NCI-H82 treated with DMSO at 0.1 percent for 48 hours (cell line): Measurements from ENCODE around the gene RALGPS1.

Experiments used
- DNase-seq: peaks from one replicate; lab custom pipeline; 2025; ENCODE audit not compliant: unreplicated experiment; lab: John Stamatoyannopoulos, UW

RALGPS1 gene

DNA sequence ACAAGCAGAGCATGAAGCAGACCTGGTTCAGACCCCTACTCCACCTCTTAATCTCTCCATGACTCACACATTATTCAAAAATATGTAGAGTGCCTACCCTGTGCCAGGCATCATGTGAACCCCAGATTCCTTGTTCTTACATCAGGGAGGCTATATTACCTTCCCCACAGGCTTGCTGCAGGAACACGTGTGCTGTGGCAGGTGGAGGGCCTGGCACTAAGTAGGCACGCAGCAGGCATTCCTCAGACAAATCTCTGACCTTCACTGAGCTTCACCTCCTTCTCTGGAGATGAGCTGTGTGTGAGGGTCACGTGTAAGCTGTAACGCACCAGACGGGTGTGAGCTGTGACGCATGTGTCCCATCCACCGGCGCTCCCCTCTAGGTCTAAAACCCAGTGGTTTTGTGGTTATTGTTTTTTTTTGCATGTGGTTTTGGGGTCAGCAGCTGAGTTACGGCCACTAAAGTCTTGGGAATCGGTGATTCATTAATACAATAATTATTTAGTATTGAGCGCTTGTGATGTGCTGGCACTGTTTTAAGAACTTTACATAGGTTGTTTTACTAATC lies 177.5 kb downstream of the RALGPS1 start:
- no peak for DNase-seq

DNA sequence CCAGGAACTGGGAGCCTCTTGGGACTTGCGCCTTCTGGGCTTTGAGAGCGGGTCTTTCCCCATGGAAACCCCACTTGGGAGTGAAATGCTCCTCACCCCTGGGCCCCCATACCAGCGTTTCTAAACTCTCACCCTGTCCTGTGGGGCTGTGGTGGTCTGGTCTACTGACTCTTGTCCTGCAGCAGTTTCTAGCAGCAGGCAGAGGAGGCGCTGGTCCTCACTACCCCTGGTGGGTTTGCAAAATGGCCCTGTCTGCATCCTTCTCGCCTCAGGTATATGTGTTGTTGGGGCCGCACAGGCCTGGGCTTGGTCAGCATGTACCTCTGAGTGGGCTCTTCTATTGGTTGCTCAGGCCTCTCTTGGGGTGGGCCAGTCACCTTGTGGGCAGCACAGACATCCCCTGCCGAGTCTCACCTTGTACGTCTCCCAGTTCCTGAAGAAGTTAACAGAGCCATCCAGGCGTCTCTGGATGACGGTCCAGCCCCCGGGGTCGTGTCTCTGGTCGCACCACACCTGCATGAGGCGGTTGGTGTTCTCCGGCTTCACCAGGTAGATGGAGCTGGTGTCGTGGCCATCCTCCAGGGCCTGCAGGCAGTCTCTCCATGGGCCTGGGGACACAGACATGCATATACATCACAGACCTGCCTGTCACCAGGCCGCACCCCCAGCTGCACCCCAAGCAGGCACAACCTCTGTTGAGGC lies 178.9 kb downstream of the RALGPS1 start:
- DNase-seq: no peak

DNA sequence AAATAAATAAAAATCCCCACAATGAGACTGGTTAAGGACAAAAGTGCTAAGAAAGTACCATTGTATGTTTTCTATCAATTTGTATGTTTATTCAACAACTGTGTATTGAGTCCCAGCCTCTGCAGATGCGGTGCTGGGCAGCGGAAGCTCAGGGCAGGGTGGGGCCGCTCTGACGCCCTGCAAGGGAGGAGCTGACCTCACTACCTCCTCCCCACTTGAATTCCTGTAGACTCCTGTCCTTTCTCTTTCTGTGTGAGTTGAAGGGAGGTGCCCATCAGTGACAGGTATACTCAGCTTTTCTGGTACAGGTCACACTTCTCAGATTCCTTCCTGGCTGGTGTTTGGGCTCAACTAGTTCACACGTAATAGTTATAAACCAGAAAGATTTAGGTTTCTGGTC lies 180.8 kb downstream of the RALGPS1 start:
- DNase-seq: no peak

DNA sequence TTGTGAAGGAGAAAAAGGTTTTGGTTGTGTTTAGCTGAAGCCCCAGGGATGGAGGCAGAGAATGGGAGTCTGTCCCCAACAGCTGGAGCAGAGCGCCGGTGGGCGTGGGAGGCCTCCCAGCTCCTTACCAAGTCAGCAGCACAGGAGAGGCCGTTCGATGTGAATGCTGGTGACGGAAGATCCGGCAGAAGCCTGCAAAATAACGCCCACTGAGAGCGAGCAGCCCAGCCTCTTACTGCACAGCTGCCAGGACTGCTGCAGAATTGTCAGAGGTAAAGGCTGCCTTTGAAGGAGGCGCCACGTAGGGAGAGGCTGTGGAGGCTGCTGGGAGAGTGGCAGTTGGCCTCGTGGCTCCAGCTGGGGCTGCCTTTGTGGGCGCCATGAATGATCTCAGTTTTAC lies 181.6 kb downstream of the RALGPS1 start:
- no peak for DNase-seq

DNA sequence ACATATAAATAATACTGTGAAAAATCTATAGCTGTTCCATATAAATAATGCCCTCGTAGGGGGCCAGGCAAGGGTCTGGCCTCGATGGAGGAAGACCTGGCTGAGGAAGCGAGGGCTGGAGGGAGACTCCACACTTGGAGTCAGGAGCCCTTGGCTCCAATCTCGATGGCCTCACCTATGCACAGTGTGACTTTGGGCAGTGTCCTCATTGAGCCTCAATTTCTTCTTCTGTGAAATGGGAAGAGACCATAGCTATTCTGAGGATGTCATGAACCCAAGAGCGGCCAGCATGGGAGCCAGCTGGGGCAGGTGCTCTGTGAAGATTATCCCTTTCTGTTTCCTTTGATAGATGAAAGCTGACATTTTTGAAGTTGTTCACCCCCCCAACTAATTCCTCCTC lies 183.1 kb downstream of the RALGPS1 start:
- DNase-seq: no peak

DNA sequence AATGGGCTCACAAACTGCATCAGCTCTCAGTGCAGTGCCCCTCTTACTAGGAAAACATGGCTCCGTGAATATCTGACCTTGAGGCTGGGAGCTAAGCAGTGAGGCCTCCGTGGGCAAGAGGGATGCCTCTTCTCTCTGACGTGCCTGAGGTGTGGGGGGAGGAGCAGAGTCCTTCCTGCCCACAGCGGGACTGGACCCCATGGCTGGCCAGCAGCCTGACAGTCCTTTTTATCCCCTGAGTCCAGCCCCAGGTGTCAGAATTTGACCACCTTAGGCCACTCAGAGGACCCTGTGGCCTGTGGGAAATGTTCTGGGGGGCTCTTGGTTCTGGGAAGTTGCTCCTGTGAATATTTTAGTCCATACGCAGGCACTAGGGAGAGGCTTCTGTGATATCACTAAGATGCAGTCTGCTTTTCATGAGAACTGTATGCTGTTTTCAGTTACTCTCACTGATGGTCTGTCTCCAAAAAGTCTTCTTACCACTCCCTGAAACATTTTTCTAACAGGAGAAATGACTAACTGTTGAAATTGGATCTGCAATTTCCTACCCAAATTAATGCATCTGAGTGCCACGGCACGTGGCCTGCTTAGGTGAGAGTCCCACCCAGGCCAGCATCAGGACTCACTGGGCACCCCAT lies 184.5 kb downstream of the RALGPS1 start:
- no peak for DNase-seq

DNA sequence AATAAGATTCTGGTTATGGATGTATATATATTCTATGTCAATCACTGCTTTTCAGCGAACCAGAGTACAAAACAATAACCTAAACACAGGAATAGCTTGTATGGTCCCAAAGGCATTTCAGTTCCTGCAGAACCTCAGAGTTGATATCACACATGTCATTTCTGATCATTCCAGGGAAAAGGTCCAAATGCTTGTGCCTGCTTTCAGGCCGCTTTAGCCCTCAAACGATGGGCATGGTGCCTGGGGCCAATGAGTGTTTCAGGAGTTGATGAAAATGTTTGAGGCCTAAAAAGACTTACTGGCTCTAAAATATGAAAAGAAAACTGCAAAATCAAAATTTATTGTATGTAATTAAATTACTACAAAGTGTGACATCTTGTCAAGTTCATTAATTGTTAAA lies 185.1 kb downstream of the RALGPS1 start:
- DNase-seq: no peak

DNA sequence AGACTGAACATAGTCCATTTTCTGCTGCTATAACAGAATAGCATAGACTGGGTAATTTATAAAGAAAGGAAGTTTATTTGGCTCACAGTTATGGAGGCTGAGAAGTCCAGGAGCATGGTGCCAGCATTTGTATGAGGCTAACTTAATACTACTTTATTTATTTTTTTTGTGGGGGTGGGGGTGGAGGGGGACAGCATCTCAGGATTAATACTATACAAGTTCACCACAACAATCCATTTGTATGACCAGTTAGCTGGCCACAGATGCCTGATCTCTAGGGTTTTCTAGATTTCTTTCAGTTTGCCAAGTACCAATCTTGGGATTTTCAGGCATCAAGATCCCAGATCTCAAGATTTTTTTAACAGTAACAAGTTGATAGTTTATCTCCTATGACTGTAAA lies 187.6 kb downstream of the RALGPS1 start:
- no peak for DNase-seq

DNA sequence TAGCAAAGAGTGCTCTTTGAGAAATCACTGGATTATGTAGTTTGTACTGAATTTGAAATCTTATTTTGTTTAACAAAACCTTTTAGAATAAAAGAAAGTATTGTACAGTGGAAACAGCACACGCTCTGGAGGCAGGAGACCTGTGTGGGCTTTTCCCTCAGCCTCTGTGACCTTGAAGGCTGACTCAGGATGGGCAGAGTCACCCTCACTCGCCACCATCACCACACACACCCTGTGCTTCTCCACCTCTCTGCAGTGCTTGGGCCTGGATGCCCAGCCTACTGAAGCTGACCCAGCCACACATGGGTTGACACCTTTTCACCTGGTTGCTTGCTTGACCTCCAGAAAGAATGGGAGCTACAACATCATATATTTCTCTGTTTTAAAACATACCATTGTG lies 188.2 kb downstream of the RALGPS1 start:
- DNase-seq: no peak

DNA sequence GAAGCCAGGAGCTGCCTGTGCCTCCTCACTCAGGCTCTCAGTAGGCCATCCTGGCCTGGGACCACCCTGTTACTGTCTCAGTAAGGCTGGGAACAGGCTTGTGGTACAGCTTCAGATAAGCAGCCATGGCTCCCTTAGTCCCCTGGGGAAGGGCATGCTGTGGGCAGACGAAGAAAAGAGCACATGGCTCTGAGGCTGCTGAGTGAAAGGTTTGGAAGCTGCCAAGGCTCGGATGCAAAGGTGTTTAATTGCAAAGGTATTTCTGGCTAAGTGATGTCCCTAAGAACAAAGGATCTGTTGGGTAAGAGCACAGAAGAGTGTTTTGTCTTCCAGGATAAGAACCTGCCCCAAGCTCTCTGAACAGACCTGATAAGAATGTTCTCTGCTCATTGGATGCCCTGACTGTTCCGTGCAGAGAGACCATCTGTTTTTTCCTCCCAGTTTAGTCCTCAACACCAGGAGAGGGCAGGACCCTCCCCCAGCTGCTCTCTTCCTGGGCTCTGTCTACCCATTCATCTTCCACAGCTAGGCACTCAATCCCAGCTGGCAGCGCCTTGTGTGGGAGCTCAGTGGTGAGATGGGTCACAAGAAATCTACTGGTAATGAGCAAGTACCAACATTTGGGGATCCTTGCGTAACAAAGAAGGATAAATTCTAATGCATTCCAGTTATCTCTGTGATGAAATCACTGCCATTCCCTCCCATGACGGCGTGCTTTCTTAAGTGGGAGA lies 190.2 kb downstream of the RALGPS1 start:
- DNase-seq: no peak

DNA sequence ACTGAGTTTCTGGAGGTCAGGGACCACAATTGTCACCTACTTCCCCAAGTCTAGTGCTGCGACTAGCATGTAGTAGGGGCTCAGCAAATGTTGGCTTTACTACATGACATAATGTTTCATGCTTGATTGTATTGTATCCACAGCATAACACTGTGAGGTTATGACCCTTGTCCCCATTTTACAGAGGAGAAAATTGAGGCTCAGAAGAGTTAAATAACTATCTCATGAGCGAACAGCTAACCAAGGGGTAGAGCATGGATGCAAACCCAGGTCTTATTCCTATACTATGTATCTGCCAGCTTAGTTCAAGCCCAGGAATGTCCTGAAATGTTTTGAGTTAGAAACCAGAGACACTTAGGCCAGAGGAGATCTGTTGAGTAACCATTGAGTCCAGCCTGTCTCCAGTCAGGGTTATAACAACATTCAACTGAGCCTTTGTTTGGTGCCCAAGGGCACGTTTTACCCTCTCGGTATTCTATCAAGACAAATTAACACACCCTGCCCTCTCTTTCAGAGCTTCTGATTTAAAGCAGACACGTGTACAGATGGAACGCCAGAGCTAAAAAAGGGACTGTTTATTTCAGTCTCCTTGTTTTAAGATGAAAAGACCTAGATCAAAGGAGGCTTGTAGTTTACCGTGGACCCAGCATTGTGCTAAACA lies 191.4 kb downstream of the RALGPS1 start:
- no peak for DNase-seq

DNA sequence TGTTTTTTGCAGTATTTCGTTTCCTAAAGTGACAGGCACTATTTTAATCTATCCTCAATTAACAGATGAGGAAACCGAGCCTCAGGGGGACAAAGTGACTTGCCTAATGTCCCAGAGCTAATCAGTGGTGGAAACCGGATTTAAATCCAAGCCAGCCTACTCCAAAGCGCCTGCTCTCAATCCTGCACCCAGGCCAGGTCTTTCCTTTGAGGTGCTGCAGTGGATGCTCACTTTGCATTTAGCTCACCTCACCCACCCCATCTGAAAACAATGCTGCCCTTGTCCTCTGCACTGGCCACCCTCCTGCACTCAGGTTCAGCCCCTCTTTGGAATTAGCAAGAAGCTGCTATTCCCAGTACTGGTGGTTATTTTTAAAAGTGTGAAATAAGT lies 191.9 kb downstream of the RALGPS1 start:
- no peak for DNase-seq

DNA sequence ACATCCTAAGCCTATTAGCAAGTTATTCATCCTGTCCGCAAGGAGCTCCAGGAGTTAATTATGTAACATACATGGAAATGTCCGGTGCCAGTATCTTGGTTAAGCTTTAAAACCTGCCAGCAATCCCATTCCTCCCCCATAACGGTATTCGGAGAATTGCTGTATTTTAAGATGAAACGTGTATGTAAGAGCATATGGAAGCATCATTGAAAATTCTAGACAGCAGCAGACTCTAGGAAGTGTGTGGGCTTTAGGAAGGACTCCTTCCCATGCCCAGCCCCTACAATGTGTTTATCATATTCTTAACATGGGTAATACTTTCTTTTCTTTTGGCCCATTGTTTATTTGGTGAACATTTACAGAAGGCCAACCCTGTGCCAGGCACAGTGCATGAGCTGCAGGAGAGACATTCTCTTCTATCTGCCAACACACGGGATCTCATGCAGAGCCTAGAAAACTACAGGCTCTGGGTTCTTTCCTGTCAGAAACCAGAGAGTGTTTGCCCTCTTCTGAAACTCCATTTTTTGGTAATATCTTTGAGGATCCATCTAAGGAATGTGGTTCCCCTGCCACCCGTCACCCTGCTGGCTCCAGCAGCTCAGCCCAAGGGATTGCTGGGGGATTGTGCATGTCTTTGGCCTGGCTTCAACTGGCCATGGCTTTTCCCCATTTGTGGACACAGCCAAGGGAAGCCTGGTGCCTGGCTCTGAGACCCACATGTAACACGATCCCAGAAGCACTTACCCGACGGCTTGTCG lies 192.8 kb downstream of the RALGPS1 start:
- DNase-seq: no peak

DNA sequence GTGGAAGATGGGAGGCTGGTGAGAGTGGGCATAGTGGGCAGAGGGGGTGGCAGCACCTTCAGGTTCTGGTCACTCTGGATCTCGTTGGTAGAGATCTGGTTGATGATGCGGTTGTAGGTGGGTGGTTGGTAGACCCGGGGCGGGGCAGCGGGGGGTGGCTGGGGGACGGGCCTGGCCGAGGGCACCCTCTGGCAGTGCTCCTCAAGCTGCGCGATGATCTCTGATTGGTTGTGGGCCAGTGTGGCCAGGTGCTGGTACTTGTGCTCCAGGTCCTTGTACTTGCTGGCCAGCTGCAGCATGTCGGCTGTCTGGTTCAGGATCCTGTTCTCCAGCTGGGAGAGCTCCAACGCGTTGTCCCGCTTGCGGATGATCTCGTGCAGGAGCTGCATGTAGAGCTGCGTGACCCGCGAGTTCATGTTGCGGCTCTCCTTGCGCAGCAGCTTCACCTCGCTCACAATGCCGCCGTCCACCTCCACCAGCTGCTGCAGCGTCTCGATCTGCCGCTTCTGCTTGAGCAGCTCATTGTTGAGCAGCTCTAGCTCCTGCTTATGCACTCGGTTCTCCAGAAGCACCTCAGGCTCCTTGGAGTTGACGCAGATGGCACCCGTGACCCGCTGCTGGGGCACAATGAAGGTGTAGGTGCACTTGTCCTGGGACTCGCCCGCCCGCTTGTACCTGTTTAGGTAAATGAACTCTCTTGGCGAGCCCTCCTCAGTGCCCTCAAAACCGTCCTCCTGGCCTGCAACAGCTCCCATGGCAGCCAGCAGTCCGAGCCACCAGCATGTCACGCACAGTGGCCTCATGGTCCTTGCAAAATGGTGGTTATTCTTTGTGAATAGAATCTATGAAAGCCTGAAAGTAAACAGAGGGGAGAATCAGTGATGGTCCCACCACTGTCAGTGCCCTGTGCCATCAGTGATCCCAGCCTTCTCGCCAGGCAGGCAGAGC lies 193.6 kb downstream of the RALGPS1 start:
- DNase-seq: no peak

DNA sequence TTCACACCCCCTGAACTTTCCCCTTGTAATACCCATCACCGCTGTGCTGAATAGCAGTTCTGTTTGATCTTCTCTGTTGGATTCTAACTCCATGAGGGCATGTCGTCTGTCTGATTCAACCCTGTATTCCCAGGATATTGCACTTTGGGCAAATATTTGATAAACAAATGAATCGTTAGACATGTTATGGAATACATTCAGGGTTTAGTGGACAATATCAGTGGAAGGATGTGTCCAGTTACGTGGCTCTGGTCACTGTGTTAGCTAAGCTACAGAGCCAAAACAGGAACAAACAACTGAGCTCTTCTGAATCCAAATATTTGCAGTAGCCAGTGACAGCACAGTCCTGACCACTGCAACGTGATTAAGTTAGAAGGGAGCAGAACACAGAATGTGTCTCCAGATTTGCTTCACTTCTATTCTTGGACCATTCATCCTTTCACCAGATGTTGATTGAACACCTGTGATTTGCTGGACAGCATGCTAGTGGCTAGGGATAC lies 194.7 kb downstream of the RALGPS1 start:
- no peak for DNase-seq

DNA sequence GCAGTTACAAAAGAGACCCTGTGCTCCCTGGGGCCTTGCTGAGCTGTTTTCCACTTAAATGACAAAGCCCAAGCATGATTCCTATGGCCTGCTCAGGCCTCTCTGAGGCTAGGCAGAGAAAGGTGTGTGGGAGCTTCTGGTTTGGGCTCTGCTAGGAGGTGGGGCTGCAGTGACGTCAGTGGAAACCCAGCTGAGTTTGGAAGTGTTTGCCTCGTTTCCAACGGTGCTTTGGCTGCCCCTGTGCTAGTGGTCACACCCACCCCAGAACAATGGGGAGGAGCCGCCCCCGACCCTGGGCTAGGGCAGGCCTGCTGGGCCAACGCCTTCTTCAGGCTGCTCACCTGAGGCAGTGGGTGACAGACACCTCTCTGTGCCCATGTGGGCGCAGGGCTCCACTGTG lies 197.5 kb downstream of the RALGPS1 start:
- DNase-seq: no peak

DNA sequence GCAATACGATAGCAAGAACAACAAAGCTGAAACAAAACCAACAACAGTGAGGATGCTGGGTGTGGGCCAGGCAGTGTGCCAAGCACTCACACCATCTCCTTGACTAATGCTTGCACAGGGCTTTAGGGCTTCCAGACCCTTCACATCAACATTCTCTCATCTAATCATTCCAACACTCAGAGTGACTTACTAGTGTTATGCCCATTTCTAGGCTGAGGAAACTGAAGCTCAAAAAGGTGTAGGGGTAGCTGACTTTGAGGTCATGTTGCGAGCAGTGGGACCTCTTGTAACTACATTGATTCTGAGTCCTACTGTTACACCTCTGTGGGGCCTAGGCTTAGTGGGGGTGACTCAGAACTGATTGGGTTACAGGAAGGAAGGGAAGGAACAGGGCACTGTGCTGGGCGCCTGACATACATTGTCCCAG lies 198.2 kb downstream of the RALGPS1 start:
- no peak for DNase-seq

DNA sequence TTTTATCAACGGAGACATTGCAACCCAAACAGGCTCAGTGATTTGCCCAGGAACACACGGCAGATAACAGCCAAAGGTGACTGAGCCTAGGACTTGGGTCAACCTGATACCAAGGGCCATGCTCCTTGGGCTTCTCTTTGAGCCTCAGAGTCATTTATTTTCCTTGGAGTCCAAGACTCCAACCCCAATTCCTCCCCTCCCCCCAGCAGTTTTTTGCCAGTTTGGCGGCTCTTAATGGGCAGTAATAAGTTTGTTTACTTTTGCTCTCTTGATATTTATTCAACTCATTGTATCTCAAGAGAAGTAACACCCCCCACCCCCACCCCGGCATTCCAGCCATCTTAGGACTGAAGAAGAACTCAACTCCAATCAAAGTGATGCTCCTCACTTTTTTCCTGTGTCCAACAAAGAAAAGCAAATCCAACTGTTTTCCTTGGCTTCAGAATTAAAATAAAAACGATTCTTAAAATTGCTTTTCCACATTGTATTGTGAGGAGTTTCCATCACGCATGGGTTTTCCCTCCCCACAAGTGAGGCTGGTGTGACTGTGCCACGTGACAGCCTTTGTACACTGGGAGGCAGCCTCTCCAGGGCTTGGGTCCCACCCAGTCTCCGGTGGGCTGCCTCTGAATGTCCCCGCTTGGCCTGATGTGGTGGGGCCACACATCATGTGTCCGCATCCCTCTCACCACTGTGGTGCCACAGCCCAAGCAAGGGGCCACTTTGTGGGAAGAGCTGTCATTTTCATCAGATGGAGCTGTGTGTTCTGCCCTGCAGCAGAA lies 198.8 kb downstream of the RALGPS1 start:
- DNase-seq: no peak

DNA sequence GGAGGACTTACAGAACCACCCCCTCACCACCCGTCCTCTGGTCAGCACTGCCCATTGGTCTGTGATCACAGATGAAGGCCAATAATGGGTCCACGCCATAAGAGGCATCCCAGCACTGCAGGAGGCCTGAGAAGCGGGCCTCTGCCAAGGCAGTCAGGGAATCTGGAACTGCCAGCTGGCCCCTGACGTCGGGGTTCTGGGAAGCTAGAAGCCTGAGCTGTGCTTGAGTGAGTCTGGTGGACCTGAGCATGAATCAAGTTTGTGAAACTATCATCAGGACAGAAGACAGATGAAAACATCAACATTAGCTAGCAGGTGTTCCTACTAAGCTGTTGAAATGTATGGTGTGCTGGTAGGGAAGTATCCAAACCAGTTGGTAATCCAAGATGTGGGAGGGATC lies 200.0 kb downstream of the RALGPS1 start:
- DNase-seq: no peak
